HG03066 (cell line): ENCODE data around the gene ZNF280D.
A peak's percentile ranks its signal among the peaks of the same experiment; 100 is the strongest.

Experiments
- ATAC-seq: cut with Tn5 transposase; IDR thresholded peaks from one replicate; pipeline ENCODE4 v1.9.1; 2021; ENCODE audit warnings: low read depth; ENCODE audit not compliant: unreplicated experiment

The ZNF280D gene

GRCh38 chr15:56749982-56750381 lies 16.7 kb upstream of the ZNF280D start:
- ATAC-seq, result no peak

GRCh38 chr15:56744701-56745683 lies 11.7 kb upstream of the ZNF280D start:
- ATAC-seq, result no peak

- ATAC-seq, result no peak
Observed at GRCh38 chr15:56741541-56741940, 8.2 kb upstream of the ZNF280D start.

GRCh38 chr15:56739964-56740640 lies 6.8 kb upstream of the ZNF280D start:
- ATAC-seq, result no peak

GRCh38 chr15:56739474-56739873 lies 6.2 kb upstream of the ZNF280D start:
- ATAC-seq, result no peak

- ATAC-seq, result no peak
Observed at GRCh38 chr15:56737791-56738190, 4.5 kb upstream of the ZNF280D start.

- no peak for ATAC-seq
Observed at GRCh38 chr15:56736881-56737707, 3.8 kb upstream of the ZNF280D start.

GRCh38 chr15:56736308-56736707 lies 3.0 kb upstream of the ZNF280D start:
- no peak for ATAC-seq

GRCh38 chr15:56735589-56735988 lies 2.3 kb upstream of the ZNF280D start:
- no peak for ATAC-seq

GRCh38 chr15:56734013-56734635 lies 815 bp upstream of the ZNF280D start:
- no peak for ATAC-seq

GRCh38 chr15:56732886-56733135 lies 498 bp downstream of the ZNF280D start:
- no peak for ATAC-seq

GRCh38 chr15:56732135-56732885 lies 999 bp downstream of the ZNF280D start:
- peak; percentile 3 for ATAC-seq

GRCh38 chr15:56731548-56731947 lies 1.8 kb downstream of the ZNF280D start:
- no peak for ATAC-seq

GRCh38 chr15:56729561-56729960 lies 3.7 kb downstream of the ZNF280D start:
- no peak for ATAC-seq

- ATAC-seq, result no peak
Observed at GRCh38 chr15:56725386-56725785, 7.9 kb downstream of the ZNF280D start.

- ATAC-seq, result no peak
Observed at GRCh38 chr15:56724232-56724631, 9.1 kb downstream of the ZNF280D start.

GRCh38 chr15:56723787-56724186 lies 9.5 kb downstream of the ZNF280D start:
- ATAC-seq, result no peak

GRCh38 chr15:56719774-56720555 lies 13.3 kb downstream of the ZNF280D start:
- ATAC-seq, result no peak

GRCh38 chr15:56719021-56719612 lies 14.2 kb downstream of the ZNF280D start:
- ATAC-seq, result no peak
